NB4 (cell line): ENCODE data around the gene CXCL16.

Experiments
- POLR2A ChIP-seq: IDR thresholded peaks from 2 replicates; pipeline ENCODE4 v1.6.1; 2011; ENCODE audit warnings: mild to moderate bottlenecking; ENCODE audit not compliant: insufficient read length; ENCODE audit errors: extremely low read depth
- TF ChIP-seq, protein P1 (sequence below): IDR thresholded peaks from one replicate; pipeline ENCODE4 v1.5.1; 2012; ENCODE audit warnings: low read depth, low read length

DNA sequence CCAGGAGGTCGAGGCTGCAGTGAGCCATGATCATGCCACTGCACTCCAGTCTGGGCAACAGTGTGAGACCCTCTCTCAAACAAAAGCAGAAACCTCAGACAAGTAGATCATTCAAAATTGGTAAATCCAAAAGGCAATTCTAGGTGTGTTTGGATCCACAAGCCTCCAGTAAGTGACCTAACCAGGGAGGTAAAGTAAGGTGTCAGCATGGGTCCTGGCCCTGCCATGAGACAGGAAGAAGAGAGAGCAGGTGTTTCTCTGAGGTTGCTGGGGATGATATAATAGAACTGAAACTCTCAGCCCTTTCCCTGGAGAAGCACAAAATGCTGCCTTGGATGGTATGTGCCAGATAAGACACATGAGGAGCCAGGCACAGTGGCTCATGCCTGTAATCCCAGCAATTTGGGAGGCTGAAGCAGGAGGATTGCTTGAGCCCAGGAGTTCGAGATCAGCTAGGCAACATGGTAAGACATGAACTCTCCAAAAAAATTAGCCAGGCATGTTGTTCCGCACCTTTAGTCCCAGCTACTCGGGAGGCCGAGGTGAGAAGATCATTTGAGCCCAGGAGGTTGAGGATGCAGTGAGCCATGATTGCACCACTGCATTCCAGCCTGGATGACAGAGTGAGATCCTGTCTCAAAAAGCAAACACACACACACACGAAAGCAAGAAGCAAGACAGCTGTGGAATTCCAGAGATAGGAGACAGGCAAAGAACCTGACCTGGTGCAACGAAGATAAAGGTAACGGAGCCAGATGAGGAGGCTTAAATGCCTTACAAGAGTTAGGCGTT lies 38.4 kb upstream of the CXCL16 start:
- TF ChIP-seq POLR2A: no peak
- TF ChIP-seq, protein P1, sequence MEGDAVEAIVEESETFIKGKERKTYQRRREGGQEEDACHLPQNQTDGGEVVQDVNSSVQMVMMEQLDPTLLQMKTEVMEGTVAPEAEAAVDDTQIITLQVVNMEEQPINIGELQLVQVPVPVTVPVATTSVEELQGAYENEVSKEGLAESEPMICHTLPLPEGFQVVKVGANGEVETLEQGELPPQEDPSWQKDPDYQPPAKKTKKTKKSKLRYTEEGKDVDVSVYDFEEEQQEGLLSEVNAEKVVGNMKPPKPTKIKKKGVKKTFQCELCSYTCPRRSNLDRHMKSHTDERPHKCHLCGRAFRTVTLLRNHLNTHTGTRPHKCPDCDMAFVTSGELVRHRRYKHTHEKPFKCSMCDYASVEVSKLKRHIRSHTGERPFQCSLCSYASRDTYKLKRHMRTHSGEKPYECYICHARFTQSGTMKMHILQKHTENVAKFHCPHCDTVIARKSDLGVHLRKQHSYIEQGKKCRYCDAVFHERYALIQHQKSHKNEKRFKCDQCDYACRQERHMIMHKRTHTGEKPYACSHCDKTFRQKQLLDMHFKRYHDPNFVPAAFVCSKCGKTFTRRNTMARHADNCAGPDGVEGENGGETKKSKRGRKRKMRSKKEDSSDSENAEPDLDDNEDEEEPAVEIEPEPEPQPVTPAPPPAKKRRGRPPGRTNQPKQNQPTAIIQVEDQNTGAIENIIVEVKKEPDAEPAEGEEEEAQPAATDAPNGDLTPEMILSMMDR: no peak
